ENCODE data around the gene NAA50.

DNA sequence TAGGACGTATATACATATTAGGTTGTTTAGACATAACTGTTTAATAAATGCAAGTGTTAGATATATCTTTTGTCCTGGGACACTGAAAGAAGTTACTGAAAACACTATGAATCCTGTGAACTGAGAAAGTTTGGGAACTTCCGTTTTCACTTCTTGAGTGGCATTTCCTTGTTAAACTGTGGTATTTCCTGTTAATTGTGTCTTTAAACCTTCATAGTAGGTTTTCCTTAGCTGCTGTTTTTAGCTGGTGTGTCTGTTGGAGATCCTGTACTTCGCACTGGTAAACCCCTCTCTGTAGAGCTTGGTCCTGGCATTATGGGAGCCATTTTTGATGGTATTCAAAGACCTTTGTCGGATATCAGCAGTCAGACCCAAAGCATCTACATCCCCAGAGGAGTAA lies 37.9 kb upstream of the NAA50 start:
- no peak for TF ChIP-seq POLR2A (IDR thresholded peaks at IDR 0.05)
- TF ChIP-seq, protein P1, sequence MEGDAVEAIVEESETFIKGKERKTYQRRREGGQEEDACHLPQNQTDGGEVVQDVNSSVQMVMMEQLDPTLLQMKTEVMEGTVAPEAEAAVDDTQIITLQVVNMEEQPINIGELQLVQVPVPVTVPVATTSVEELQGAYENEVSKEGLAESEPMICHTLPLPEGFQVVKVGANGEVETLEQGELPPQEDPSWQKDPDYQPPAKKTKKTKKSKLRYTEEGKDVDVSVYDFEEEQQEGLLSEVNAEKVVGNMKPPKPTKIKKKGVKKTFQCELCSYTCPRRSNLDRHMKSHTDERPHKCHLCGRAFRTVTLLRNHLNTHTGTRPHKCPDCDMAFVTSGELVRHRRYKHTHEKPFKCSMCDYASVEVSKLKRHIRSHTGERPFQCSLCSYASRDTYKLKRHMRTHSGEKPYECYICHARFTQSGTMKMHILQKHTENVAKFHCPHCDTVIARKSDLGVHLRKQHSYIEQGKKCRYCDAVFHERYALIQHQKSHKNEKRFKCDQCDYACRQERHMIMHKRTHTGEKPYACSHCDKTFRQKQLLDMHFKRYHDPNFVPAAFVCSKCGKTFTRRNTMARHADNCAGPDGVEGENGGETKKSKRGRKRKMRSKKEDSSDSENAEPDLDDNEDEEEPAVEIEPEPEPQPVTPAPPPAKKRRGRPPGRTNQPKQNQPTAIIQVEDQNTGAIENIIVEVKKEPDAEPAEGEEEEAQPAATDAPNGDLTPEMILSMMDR (IDR thresholded peaks at IDR 0.05): no peak

Data from lower leg skin (tissue), 3 donors.